OCI-M2 (cell line): Measurements from ENCODE around the gene B4GALT5.

Experiments
- DNase-seq: peaks from one replicate; lab custom pipeline; 2025; ENCODE audit not compliant: unreplicated experiment; lab: John Stamatoyannopoulos, UW

The B4GALT5 gene

GRCh38 chr20:49659056-49659455 lies 54.6 kb downstream of the B4GALT5 start:
- DNase-seq: no peak

GRCh38 chr20:49658508-49658907 lies 55.2 kb downstream of the B4GALT5 start:
- no peak for DNase-seq

- no peak for DNase-seq
Observed at GRCh38 chr20:49657118-49657901, 56.4 kb downstream of the B4GALT5 start.

- no peak for DNase-seq
Observed at GRCh38 chr20:49656304-49656703, 57.4 kb downstream of the B4GALT5 start.

GRCh38 chr20:49653925-49654434 lies 59.7 kb downstream of the B4GALT5 start:
- DNase-seq: no peak

GRCh38 chr20:49649672-49650071 lies 64.0 kb downstream of the B4GALT5 start:
- no peak for DNase-seq

- DNase-seq: no peak
Observed at GRCh38 chr20:49647550-49647949, 66.1 kb downstream of the B4GALT5 start.

- DNase-seq: no peak
Observed at GRCh38 chr20:49646528-49646927, 67.2 kb downstream of the B4GALT5 start.

- DNase-seq: no peak
Observed at GRCh38 chr20:49646126-49646525, 67.6 kb downstream of the B4GALT5 start.

- DNase-seq: no peak
Observed at GRCh38 chr20:49644980-49645565, 68.6 kb downstream of the B4GALT5 start.

- DNase-seq: no peak
Observed at GRCh38 chr20:49642816-49643215, 70.9 kb downstream of the B4GALT5 start.

GRCh38 chr20:49641683-49642656 lies 71.7 kb downstream of the B4GALT5 start:
- DNase-seq: no peak

- no peak for DNase-seq
Observed at GRCh38 chr20:49637046-49637637, 76.5 kb downstream of the B4GALT5 start.

- DNase-seq: no peak
Observed at GRCh38 chr20:49636447-49636846, 77.2 kb downstream of the B4GALT5 start.

GRCh38 chr20:49635866-49636265 lies 77.8 kb downstream of the B4GALT5 start:
- no peak for DNase-seq

GRCh38 chr20:49635166-49635565 lies 78.5 kb downstream of the B4GALT5 start:
- no peak for DNase-seq

- no peak for DNase-seq
Observed at GRCh38 chr20:49634116-49634515, 79.6 kb downstream of the B4GALT5 start.

GRCh38 chr20:49633643-49634042 lies 80.0 kb downstream of the B4GALT5 start:
- no peak for DNase-seq

- DNase-seq: no peak
Observed at GRCh38 chr20:49633023-49633422, 80.7 kb downstream of the B4GALT5 start.

- no peak for DNase-seq
Observed at GRCh38 chr20:49631856-49632418, 81.7 kb downstream of the B4GALT5 start.
